Kidney epithelial cell (primary cell): Measurements from ENCODE around the gene CLCNKB. TPM values are rescaled to one million over a fixed set of nuclear protein-coding genes. Genes with fewer than 3 reads are reported as not detected.

Experiments
- DNase-seq: peaks from one replicate; pipeline ENCODE4 v3.0.0-alpha.2; 2010; ENCODE audit warnings: low read depth
- H3K27me3 ChIP-seq: 2 replicates; pipeline ENCODE4 v1.6.0; 2011; ENCODE audit warnings: low read length; ENCODE audit not compliant: control insufficient read depth, insufficient read depth
- H3K36me3 ChIP-seq: 2 replicates; pipeline ENCODE4 v1.5.1; 2011; ENCODE audit warnings: low read length; ENCODE audit not compliant: control insufficient read depth, insufficient read depth
- H3K4me3 ChIP-seq: 2 replicates; pipeline ENCODE4 v1.5.1; 2011; ENCODE audit warnings: low read depth, mild to moderate bottlenecking, control low read depth, low read length
- total RNA-seq: library from RNA; depleted of rRNA; stranded (reverse); fragments of >200 nt; gene quantifications from 2 replicates; pipeline ENCODE4 v1.2.3, GENCODE V29; 2015
- TF ChIP-seq, protein P1 (sequence below): IDR thresholded peaks from 2 replicates; pipeline ENCODE4 v1.5.1; 2011; ENCODE audit warnings: mild to moderate bottlenecking, moderate library complexity, low read length, control low read depth, inconsistent platforms; ENCODE audit not compliant: insufficient read depth, poor library complexity, severe bottlenecking

CLCNKB gene
- total RNA-seq, 1 donor from 2014 or later, result 0.50 TPM

DNA sequence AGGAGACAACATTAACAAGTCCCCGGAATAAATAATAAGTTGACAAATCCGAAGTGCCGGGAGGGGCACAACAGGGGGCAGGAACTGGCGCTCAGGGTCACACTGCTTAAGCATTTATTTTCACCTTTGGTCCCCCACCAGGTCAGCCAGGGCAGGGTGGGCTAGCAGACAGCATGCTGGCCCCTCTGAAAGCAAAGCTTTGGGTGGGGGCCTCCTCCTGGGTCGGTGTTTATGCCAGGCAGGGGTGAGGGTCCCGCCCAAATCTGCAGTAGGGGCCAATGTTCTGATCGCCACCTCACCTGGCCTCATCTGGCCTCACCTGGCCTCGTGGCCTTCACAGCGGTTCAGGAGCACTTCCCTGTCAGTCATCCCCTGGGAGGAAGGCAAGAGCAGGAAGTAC lies 38.1 kb downstream of the CLCNKB start:
- Histone ChIP-seq H3K27me3 (no peaks in the 10 kb centered on the region), H3K4me3 (no peak overlapping the region), H3K36me3 (no peaks in the 10 kb centered on the region)
- no peak for DNase-seq
- TF ChIP-seq, protein P1, sequence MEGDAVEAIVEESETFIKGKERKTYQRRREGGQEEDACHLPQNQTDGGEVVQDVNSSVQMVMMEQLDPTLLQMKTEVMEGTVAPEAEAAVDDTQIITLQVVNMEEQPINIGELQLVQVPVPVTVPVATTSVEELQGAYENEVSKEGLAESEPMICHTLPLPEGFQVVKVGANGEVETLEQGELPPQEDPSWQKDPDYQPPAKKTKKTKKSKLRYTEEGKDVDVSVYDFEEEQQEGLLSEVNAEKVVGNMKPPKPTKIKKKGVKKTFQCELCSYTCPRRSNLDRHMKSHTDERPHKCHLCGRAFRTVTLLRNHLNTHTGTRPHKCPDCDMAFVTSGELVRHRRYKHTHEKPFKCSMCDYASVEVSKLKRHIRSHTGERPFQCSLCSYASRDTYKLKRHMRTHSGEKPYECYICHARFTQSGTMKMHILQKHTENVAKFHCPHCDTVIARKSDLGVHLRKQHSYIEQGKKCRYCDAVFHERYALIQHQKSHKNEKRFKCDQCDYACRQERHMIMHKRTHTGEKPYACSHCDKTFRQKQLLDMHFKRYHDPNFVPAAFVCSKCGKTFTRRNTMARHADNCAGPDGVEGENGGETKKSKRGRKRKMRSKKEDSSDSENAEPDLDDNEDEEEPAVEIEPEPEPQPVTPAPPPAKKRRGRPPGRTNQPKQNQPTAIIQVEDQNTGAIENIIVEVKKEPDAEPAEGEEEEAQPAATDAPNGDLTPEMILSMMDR, result no peak

DNA sequence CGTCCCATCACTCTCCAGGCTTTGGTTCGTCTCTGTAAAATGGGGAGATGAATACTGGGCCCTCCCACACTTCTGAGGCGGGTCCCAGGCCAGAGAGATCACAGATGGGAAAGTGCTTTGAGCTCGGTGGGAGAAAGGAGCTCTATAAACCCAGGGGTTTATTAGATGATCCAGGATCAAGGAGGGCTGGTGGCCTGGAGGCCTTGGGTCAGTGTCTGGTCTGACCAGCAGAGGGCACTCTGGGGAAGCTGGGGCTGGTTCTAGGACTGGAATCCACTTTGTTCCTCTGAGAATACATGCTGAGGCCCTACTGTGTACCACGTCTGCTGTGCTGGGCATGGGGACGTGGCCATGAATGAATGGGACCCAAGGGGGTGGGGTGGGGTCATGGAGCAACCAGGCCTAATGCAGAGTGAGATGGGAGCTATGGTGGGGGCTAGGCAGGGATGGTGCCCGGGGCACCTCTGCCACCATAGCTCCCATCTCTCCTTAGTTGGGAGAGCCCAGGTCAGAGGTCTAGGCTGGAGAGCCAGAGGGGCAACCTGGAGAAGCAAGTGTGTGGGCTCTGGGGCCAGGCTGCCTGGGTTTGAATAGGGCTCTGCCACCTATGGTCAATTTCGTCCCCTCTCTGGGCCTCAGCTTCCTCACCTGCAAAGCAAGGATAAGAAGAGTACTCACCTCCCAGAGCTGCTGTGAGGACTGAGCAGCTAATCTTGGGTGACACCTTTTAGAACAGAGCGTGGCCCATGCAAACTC lies 38.9 kb downstream of the CLCNKB start:
- no peak for DNase-seq
- Histone ChIP-seq H3K4me3 (no peak overlapping the region), H3K36me3 (no peaks in the 10 kb centered on the region), H3K27me3 (no peaks in the 10 kb centered on the region)
- TF ChIP-seq, protein P1, result peak; percentile 96

DNA sequence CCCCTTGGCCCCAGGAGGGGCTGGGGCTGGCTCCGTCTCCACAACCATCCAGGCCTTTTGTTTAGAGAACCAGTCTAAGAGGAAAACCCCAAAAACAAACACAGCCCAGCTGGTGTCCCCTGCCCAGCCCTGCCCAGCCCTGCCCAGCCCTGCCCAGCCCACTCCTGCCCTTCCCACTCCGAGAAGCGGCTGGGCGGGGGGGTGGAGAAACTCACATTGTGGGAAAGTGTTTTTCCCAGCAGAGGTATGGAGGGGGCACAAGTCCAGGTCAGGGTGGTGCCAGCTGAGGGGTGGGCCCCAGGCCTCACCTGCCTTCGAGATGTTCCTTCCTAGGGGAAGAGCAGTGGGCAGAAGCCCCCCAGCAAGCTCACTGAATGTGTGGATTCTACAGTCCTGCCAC lies 39.9 kb downstream of the CLCNKB start:
- TF ChIP-seq, protein P1, result no peak
- Histone ChIP-seq H3K27me3 (no peaks in the 10 kb centered on the region), H3K36me3 (no peaks in the 10 kb centered on the region), H3K4me3 (no peak overlapping the region)
- DNase-seq, result no peak

DNA sequence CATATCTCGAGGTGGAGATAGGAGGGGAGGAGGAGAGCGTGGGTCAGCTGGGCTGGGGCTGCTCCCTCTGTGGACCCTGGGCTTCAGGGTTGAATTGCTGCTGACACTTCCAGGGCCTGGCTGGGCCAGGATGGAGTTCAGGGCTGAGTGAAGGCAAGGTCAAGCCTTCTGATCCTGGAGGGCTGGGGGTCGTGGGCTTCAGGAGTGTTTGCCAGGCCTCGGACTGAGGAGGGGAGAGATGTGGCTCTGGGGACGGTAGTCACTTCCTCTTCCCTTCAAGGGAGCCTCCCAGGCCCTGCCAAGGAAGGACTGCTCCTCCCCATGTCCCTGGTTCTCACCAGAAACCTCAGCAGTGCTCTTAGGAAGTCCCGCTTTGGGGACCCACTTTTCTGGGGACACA lies 41.9 kb downstream of the CLCNKB start:
- H3K4me3 ChIP-seq, result no peak overlapping the region

DNA sequence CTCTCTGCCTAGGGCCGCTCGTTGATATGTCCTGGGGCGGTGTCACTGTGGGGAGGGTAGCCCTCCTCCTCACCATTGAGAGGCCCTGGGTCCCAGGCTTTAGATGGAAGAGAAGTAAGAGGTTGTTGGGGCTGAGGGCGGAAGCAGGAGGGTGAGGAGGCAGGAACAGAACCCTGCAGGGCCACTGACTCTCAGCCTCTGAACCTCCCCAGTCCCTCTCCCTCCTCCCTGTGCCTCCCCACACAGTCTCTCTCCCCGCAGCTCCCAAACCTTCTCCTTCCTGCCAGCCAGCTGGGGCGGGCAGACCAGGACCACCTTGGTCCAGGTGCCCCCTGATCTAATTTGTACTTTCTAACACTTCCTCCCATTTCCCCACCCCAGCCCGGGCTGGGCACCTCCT lies 44.2 kb downstream of the CLCNKB start:
- Histone ChIP-seq H3K36me3 (no peaks in the 10 kb centered on the region), H3K27me3 (no peaks in the 10 kb centered on the region), H3K4me3 (no peak overlapping the region)
- DNase-seq, result no peak
- TF ChIP-seq, protein P1, result no peak

More for the DNA sequence above, 41.9 kb downstream of the CLCNKB start:
- H3K27me3 ChIP-seq, result no peaks in the 10 kb centered on the region
- TF ChIP-seq, protein P1, result no peak
- DNase-seq, result no peak
- no peaks in the 10 kb centered on the region for H3K36me3 ChIP-seq
